NCI-H82 treated with DMSO at 0.1 percent for 48 hours (cell line): ENCODE results near the gene ERV3-1.
"Not testable (repeated sequence)": the region's sequence is repeated elsewhere in the genome, so short reads cannot be mapped to it uniquely, and the experiment has no call there.

ENCODE experiments used
- DNase-seq: peaks from one replicate; lab custom pipeline; 2025; ENCODE audit not compliant: unreplicated experiment; lab: John Stamatoyannopoulos, UW

ERV3-1 gene

GRCh38 chr7:64945503-64946175 lies 60.8 kb downstream of the ERV3-1 start:
- DNase-seq = no peak

GRCh38 chr7:64944667-64945502 lies 61.6 kb downstream of the ERV3-1 start:
- not testable (repeated sequence) for DNase-seq
